ENCODE data around the gene ZFR.

DNA sequence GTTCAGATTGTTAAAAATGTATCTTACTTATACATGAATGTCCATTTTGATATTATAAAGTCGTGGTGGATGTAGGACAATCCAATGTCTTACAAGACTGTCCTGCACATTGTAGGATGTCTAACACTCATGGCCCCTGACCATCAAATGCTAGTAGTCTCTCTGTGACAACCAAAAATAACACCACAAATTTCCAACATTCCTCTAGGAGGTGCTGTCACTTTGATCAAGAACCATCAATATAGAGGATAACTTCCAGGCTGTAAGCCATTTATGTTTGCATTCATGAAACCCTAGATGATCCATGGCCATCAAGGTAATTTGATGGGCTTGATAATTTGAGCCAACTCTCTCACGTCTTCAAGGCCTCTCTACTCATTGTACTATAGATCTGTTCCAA lies 20.5 kb upstream of the ZFR start:
- TF ChIP-seq POLR2AphosphoS5 (IDR thresholded peaks at IDR 0.05; ENCODE audit: insufficient read depth in 1 of 2, low read depth in 1 of 2) = no peak
- TF ChIP-seq, protein P1, sequence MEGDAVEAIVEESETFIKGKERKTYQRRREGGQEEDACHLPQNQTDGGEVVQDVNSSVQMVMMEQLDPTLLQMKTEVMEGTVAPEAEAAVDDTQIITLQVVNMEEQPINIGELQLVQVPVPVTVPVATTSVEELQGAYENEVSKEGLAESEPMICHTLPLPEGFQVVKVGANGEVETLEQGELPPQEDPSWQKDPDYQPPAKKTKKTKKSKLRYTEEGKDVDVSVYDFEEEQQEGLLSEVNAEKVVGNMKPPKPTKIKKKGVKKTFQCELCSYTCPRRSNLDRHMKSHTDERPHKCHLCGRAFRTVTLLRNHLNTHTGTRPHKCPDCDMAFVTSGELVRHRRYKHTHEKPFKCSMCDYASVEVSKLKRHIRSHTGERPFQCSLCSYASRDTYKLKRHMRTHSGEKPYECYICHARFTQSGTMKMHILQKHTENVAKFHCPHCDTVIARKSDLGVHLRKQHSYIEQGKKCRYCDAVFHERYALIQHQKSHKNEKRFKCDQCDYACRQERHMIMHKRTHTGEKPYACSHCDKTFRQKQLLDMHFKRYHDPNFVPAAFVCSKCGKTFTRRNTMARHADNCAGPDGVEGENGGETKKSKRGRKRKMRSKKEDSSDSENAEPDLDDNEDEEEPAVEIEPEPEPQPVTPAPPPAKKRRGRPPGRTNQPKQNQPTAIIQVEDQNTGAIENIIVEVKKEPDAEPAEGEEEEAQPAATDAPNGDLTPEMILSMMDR (IDR thresholded peaks at IDR 0.05) = no peak
